ENCODE measurements around the gene BST2. TPM values are rescaled to one million over a fixed set of nuclear protein-coding genes. Genes with fewer than 3 reads are reported as not detected.

Gene BST2
- total RNA-seq, 4 donors from 2014 or later: 14.1 to 83.0 (median 24.7) TPM

GRCh38 chr19:17404015-17404414 is 1.4 kb downstream of the BST2 start:
- intact Hi-C loops (cut with DNase I): no loop called here
- 87 to 97% methylated on average over 6 of the region's 6 CpGs for WGBS, 2 donors
- H3K27ac ChIP-seq: peak overlapping the region in 2 of 3 donors; percentile 74 to 83
- no peak for DNase-seq
- no peaks in the 10 kb centered on the region for H3K36me3 ChIP-seq
- TF ChIP-seq POLR2A (IDR thresholded peaks at IDR 0.05): no peak
- TF ChIP-seq CTCF (IDR thresholded peaks at IDR 0.05): no peak
- H3K4me3 ChIP-seq (replicated peaks in 1 of 3): no peak overlapping the region
- no peaks in the 10 kb centered on the region for H3K9me3 ChIP-seq
- no peaks in the 10 kb centered on the region for H3K27me3 ChIP-seq
- H3K4me1 ChIP-seq: peaks cover 0 to 13% of the 10 kb centered on the region in 2 donors

GRCh38 chr19:17402982-17403855 is 2.2 kb downstream of the BST2 start:
- Histone ChIP-seq H3K4me1 (peaks cover 0 to 13% of the 10 kb centered on the region in 2 donors), H3K9me3 (no peaks in the 10 kb centered on the region), H3K4me3 (replicated peaks in 1 of 3) (no peak overlapping the region), H3K27ac (no peak overlapping the region), H3K36me3 (no peaks in the 10 kb centered on the region), H3K27me3 (no peaks in the 10 kb centered on the region)
- intact Hi-C loops (cut with DNase I): no loop called here
- WGBS, 2 donors: 37 to 43% methylated on average over 18 to 31 of the region's 36 CpGs
- no peak for DNase-seq
- TF ChIP-seq CTCF (IDR thresholded peaks at IDR 0.05): no peak
- TF ChIP-seq POLR2A (IDR thresholded peaks at IDR 0.05): no peak

GRCh38 chr19:17401628-17402027 is 3.8 kb downstream of the BST2 start:
- Histone ChIP-seq H3K27ac (no peak overlapping the region), H3K4me1 (peaks cover 0 to 9% of the 10 kb centered on the region in 2 donors), H3K4me3 (replicated peaks in 1 of 3) (no peak overlapping the region), H3K27me3 (no peaks in the 10 kb centered on the region), H3K36me3 (no peaks in the 10 kb centered on the region), H3K9me3 (no peaks in the 10 kb centered on the region)
- WGBS, 2 donors: 79 to 84% methylated on average over 6 of the region's 6 CpGs
- TF ChIP-seq POLR2A (IDR thresholded peaks at IDR 0.05) (no peak), CTCF (IDR thresholded peaks at IDR 0.05) (no peak)
- intact Hi-C loops (cut with DNase I): no loop called here
- no peak for DNase-seq

GRCh38 chr19:17398902-17399527 is 6.4 kb downstream of the BST2 start:
- Histone ChIP-seq H3K27ac (no peak overlapping the region), H3K4me1 (no peaks in the 10 kb centered on the region), H3K36me3 (no peaks in the 10 kb centered on the region), H3K4me3 (replicated peaks in 1 of 3) (no peak overlapping the region), H3K9me3 (no peaks in the 10 kb centered on the region), H3K27me3 (no peaks in the 10 kb centered on the region)
- TF ChIP-seq CTCF (IDR thresholded peaks at IDR 0.05) (no peak), POLR2A (IDR thresholded peaks at IDR 0.05) (no peak)
- intact Hi-C loops (cut with DNase I): loop anchor here (10.0 kb wide), 1 partner anchor 66 kb away; the partner anchor contains the start of gene NXNL1
- DNase-seq: no peak
- 74% methylated on average over 8 of the region's 8 CpGs for WGBS, 2 donors
